HepG2 (cell line): Measurements from ENCODE around the gene IZUMO4. TPM values are rescaled to one million over a fixed set of nuclear protein-coding genes. Genes with fewer than 3 reads are reported as not detected.

ENCODE experiments used
- AFF4 ChIP-seq: sonication (generic); formaldehyde crosslinking; IDR thresholded peaks from 2 replicates; pipeline ENCODE4 v1.4.0; 2020; ENCODE audit warnings: missing genetic modification reagents
- ASH2L ChIP-seq: fragments of 300-600, 200-600 bp; sonication (generic); IDR thresholded peaks from 2 replicates; pipeline ENCODE4 v1.7.0; 2017; ENCODE audit warnings: low read depth, mild to moderate bottlenecking, moderate library complexity, mixed read lengths, low read length; ENCODE audit not compliant: insufficient read length
- ETV6 ChIP-seq: sonication (generic); formaldehyde crosslinking; conservative IDR thresholded peaks from 2 replicates; pipeline ENCODE4 v1.4.0; 2020; ENCODE audit warnings: missing genetic modification reagents
- FOSL2 ChIP-seq: sonication (generic); formaldehyde crosslinking; IDR thresholded peaks from 2 replicates; pipeline ENCODE4 v1.4.0; 2020; ENCODE audit warnings: missing genetic modification reagents
- HMG20A ChIP-seq: IDR thresholded peaks from 2 replicates; pipeline ENCODE4 v1.6.1; 2016; ENCODE audit warnings: borderline replicate concordance
- IRF9 ChIP-seq: sonication (generic); formaldehyde crosslinking; IDR thresholded peaks from 2 replicates; pipeline ENCODE4 v1.8.0; 2022; ENCODE audit warnings: missing genetic modification reagents, mild to moderate bottlenecking, borderline replicate concordance
- MED13 ChIP-seq: sonication (generic); formaldehyde crosslinking; IDR thresholded peaks from 2 replicates; pipeline ENCODE4 v1.5.0; 2020; ENCODE audit warnings: missing genetic modification reagents
- MIXL1 ChIP-seq: IDR thresholded peaks from 2 replicates; pipeline ENCODE4 v1.6.1; 2016
- PLRG1 ChIP-seq: fragments of 450-650 bp; conservative IDR thresholded peaks from 2 replicates; pipeline ENCODE4 v1.6.1; 2016
- POGZ ChIP-seq: sonication (generic); formaldehyde crosslinking; IDR thresholded peaks from 2 replicates; pipeline ENCODE4 v1.4.0; 2020; ENCODE audit warnings: mild to moderate bottlenecking, missing genetic modification reagents
- RFX5 ChIP-seq: IDR thresholded peaks from 2 replicates; pipeline ENCODE4 v1.6.1; 2011; ENCODE audit warnings: low read depth, low read length, improper control_type of control experiment
- SMAD3 ChIP-seq: sonication (generic); formaldehyde crosslinking; IDR thresholded peaks from 2 replicates; pipeline ENCODE4 v1.4.0; 2020; ENCODE audit warnings: missing genetic modification reagents
- ZMYM2 ChIP-seq: sonication (generic); formaldehyde crosslinking; IDR thresholded peaks from 2 replicates; pipeline ENCODE4 v1.8.0; 2022; ENCODE audit warnings: mild to moderate bottlenecking, missing genetic modification reagents
- ZNF282 ChIP-seq: fragments of 450-650 bp; IDR thresholded peaks from 2 replicates; pipeline ENCODE4 v1.6.1; 2018; ENCODE audit not compliant: partially characterized antibody
- ZNF318 ChIP-seq: sonication (generic); formaldehyde crosslinking; IDR thresholded peaks from 2 replicates; pipeline ENCODE4 v1.4.0; 2020; ENCODE audit warnings: mild to moderate bottlenecking, missing genetic modification reagents
- polyA plus RNA-seq, 8 experiments: library from polyadenylated mRNA; depleted of rRNA in 3 of 8; stranded (reverse) in 7 of 8; unstranded in 1 of 8; fragments of >200 nt; fragmentation: Illumina TruSeq in 4 of 8; extraction: Trizol in 4 of 8; gene quantifications; 2 replicates each; pipeline versions ENCODE4 v1.2.1 to v1.2.3, GENCODE V29; 2011 to 2016; ENCODE audit warnings: low read depth in 4 of 8, missing spikeins in 1 of 8, mixed read lengths in 1 of 8; ENCODE audit not compliant: insufficient read depth in 1 of 8
- total RNA-seq, 5 experiments: library from RNA; depleted of rRNA; stranded (reverse); fragments of >200 nt; fragmentation: Illumina TruSeq; extraction: Trizol; gene quantifications; 2 replicates each; pipeline ENCODE4 v1.2.3, GENCODE V29; 2016; ENCODE audit warnings: low read depth in 1 of 5

The IZUMO4 gene
- total and polyA plus RNA-seq, 2 of the 13 experiments (the other 11 are each of a cell fraction or from before 2014, with no cell fraction given) = 0.77 to 3.9 TPM

GRCh38 chr19:2061495-2062388 is 35.0 kb upstream of the IZUMO4 start (continued):
- TF ChIP-seq AFF4 (CRISPR knock-in tag) (0 out of 2 replicates have a peak, but pooled peaks have one; percentile 75), MIXL1 (0 out of 2 replicates have a peak, but pooled peaks have one; percentile 36), ZNF318 (no peak), FOSL2 (CRISPR knock-in tag) (0 out of 2 replicates have a peak, but pooled peaks have one; percentile 23), IRF9 (CRISPR knock-in tag) (peak; percentile 51; the same call in 1 of the 2 replicates), PLRG1 (no peak), MED13 (no peak), RFX5 (peak; percentile 95), ETV6 (CRISPR knock-in tag) (no peak), ZMYM2 (CRISPR knock-in tag) (no peak), ASH2L (peak; percentile 51), ZNF282 (no peak), HMG20A (CRISPR knock-in tag) (no peak), POGZ (CRISPR knock-in tag) (peak; percentile 29; the same call in 1 of the 2 replicates), SMAD3 (no peak; the same call in 1 of the 2 replicates)
